ENCODE data around the gene GPSM3.
"Not testable (repeated sequence)": the region's sequence is repeated elsewhere in the genome, so short reads cannot be mapped to it uniquely, and the experiment has no call there.

Gene GPSM3, protein sequence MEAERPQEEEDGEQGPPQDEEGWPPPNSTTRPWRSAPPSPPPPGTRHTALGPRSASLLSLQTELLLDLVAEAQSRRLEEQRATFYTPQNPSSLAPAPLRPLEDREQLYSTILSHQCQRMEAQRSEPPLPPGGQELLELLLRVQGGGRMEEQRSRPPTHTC

DNA sequence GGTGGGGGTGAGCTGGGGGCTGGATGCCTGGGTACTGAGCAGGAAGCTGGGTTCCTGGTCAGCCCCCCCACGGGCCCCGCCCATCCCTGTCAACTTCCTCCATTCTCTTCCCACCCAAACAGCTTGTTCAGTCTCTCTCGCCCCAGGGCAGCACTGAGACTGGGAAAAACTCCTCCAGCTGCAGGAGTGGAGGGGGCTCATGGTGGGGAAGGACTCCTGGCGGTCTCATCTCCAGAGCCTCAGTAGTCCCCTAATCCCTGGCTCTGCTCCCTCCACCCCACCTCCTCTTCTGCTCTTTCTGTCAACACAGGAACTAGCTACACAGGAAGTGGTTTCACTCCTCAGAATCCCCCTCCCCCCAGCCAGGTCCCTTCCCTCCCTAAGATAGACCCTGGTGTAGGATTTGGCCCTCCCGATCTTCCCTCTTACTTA, at the start of gene GPSM3:
TSS of gene GPSM3 (minus strand) at position 36 of the 432 bp plus-strand sequence. CDS start 130 bp downstream, outside the sequence.
- DNase-seq, result peak; percentile 39 to 42

DNA sequence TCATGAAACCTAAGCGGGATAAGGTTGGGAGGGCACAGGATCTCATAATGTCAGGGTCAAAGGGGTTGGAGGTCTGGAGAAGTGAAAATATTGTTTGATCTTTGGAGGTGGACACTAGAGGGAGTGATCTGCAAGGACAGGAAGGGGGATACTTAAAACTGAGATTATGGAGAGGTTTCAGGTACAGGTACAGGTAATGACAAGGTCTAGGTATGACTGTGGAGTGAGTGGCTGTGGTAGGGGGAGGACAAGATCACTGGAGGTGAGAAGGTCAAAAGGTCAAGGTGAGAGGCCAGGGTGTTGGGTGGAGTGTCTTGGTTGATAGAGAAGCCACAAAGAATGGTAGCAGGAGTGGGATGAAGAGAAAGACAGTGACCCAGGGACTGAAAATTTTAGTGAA, 48.2 kb upstream of the GPSM3 start:
- DNase-seq, result no peak

DNA sequence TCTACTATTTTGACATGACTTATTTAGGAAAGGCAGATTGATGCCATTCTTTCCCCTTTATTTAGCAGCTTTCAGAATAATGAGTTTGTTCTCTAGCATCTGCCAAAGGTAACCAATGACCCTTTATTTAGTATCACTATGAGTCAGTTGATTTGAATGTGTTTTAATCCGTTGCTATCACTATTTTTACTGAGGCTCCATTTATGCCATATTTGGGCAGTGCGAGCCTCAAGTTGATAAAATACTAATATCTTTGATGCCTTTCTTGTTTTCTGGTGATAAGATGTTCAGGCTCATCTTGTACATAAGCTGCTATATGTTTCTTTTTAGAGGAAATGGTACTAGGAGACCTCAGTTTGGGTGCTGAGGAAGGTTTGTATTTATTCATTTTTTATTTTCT, 47.0 kb upstream of the GPSM3 start:
- no peak for DNase-seq

DNA sequence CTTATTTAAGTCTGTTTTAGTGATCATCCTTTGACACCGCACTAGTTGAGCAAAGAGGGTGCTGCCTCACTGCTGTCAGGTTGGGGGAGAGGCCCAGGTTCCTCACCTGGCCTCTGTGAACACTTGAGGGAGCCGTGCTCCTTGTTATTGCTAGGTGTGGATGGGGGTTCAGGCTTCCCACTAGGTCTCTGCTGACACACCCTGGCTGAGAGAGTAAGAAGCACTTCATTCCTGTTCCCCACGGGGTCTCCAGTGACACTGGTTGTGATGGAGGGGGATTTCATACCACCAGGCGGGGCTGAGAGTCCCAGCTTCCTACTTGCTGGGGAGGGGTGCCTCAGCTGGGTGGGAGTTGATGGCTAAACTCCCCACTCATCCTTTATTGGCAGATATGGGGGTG, 42.5 kb upstream of the GPSM3 start:
- DNase-seq, result no peak

DNA sequence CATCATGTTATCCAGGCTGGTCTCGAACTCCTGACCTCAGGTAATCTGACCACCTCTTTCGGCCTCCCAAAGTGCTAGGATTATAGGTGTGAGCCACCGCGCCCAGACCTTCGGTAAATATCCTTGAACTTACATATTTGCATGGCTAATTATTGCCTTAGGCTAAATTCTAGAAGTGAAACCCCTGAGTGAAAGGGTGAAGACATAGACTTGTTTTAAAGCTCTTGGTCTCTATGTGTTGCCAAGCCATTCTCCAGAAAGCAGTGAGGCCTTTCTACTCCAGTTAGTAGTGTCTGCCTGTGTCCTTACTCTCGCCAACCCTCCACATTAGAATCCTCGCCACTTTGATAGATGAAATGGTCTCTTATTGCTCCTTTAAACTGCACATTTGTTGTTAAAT, 34.0 kb upstream of the GPSM3 start:
- DNase-seq, result no peak

DNA sequence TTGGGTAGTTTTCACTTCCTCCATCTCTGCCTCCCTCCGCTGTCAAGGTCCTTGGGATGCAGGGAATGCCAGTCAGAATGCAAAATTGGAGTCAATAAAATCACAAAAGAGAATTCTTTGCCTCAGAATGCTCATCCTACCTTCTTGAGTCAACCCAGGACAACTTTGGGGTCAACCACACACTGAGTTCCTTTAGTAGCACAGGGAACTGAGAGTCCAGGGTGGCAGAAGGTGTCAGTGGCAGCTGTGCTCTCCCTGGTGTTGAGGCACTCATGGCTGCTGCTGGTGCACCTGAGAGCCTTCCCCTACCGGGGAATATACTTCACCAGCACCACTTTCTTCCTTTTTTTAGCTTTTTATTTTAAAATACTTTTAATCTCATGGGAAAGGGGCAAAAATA, 32.3 kb upstream of the GPSM3 start:
- no peak for DNase-seq

DNA sequence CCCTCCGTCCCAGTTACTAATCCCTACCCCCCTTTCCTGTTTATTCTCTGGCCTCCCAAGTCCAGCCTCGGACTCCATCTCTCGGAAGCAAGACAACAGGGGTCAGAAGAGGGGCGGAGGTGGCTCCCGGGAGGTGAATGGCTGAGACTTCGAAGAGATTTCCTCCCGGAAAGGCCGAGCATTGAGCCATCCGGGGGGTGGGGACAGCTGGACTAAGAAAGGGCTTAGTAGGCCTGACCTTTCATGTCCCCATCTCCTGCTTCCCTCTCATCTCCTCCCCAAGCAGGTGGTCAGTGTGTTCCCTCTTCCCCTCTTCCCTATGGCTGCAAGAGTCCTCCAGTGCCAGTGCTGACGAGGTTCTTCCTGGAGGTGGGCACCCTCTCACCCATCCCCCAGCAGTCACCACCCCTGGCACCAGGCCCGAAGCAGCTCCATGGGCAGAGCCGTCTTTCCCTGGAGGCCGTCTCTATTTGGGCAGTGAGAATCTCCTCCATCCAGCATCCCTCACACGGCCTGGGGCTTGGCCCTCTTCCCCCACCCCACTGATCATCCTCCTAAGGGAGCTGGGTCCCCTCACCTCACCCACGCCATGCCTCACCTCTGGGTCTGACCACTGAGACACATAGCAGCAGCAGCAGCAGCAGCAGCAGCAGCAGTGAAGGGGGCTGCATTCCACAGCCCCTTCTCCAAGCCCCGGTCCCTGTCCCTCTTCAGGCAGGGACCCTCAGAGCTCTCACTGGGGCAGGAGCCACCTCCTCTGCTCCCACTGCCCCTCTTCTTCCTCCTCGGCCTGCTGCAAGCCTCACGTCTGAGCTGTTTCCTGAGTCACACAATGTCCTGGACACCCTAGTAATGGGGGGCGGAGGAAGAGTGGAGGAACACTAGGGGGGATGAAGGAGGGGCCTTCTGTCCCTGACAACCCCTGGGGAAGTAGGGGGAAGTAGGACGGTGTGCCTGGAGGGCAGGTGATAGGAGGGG, 31.1 kb upstream of the GPSM3 start, which contains the start of gene NOTCH4:
TSS of gene NOTCH4 (minus strand) at position 810 of the 978 bp plus-strand sequence. CDS start at position 671, 139 bp downstream.
- no peak for DNase-seq

DNA sequence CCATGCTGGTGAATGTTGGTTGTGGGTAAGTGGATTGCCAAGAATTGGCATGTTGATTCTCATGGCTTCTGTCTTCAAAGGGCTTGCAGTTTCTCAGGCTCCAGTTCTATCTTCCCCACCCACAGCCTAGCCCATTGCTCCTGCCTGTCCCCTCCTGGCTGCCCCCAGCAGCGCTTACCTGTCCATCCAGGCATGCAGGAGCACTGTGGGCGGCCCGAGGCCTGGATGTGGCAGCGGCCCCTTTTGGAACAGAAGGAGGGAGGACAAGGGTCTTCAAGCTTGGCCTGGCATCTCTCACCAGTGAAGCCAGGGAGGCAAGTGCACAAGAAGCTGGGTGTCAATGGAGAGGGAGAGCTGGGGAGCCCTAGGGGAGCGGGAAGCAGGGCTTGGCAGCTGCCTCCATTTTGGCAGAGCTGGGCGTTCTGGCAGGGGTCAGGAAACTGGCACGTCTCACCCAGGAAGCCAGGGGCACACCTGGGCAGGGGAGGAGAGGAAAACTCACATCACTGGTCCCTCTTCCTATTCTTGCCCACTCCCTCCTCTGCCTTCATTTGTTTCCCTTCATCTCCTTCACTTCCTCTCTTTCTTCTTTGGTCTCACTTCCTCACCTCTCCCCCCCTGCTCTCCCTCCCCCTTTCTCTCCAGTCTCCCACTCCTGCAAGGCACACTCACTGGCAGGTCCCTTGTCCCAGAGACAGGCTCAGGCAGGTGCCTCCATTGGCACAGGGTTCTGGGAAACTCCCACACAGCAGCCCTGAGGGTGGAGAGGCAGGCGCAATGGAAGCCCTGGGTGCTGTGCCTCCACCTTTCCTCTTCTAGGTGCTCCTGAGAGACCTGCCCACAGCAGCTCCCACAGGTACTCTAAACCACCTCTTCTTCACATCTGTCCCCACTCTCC, 30.1 kb upstream of the GPSM3 start:
- DNase-seq, result no peak

DNA sequence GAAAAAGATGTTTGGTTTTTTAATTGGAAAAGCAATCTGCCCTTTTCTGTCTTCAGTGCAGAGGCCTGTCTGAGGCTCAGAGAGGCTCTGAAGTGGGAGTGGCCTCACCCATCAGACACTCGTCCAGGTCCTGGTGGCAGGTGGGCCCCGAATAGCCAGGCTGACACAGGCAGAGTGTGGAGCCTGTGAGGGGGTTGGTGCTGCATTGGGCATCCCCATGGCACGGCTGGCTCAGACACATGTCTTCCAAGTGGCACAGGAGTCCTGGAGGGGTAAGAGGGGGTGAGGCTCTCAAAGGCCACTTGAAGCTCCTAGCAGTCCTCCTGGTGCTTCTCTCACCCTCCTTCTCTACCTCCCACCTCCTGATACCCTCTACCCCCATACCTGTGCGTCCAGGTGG, 27.6 kb upstream of the GPSM3 start:
- DNase-seq, result no peak

DNA sequence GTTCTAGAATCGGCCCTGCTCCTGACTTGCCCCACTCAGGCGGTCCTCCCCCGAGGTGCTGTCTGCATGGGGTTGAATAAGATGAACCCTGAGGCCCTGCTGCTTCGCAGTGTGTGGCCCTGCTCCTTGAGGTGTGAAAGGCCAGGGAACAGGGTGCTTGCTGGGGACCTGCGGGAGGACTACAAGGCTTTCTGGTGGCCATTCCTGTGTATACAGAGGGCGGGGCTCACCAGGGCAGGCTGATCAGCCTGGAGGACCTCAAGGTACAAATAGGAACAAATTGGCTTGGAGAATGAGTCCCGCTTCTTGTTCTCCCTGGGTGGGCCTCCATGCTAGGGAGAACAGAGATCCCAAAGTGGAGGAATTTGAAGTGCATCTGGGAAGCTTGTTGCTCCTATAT, 25.7 kb upstream of the GPSM3 start:
- no peak for DNase-seq

DNA sequence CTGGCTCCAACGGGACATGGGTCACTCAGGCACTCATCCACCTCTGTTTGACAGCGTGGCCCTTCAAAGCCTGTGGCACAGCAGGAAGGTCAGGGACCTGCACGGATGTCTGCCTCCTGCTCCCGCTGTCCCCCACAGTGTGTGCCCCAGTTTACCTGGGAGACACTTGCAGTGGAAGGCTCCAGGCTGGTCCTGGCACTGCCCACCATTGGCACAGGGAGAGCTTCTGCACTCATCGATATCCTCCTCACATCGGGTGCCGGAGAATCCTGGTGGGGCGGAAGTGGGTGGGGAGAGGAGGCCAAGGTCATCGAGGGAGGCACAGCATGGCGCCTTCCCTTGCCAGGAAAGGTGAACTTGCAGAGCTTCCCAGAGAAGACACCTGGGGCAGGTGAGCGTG, 24.6 kb upstream of the GPSM3 start:
- DNase-seq, result no peak

DNA sequence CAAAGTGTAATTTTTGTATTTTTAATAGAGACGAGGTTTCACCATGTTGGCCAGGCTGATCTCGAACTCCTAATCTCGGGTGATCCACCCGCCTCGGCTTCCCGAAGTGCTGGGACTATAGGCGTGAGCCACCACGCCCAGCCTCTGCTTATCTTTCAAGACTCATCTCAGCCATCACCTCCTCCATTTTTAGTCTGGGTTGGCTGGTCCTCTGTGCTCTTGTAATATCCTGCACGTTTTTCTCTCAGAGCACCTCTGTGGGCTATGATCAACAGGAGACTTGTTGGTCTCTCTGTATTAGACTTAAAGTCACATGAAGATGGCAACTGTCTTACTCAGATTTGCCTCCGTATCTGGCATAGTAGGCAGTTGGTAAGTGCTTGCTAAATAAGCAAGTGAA, 23.8 kb upstream of the GPSM3 start:
- DNase-seq, result no peak

DNA sequence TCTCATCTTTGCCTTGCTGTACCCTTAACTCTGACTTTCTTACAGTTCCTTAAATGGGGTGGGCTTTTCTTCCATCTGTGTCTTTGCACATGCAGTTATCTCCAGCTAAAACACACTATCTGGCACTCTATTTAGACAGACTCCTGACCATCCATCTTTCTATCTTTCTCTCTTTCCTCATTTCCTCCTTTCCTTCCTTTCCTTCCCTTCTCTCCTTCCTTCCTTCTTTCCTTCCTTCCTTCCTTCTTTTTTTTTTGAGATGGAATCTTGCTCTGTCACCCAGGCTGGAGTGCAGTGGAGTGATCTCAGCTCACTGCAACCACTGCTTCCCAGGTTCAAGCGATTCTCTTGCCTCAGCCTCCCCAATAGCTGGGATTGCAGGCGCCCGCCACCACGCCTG, 23.2 kb upstream of the GPSM3 start:
- no peak for DNase-seq

DNA sequence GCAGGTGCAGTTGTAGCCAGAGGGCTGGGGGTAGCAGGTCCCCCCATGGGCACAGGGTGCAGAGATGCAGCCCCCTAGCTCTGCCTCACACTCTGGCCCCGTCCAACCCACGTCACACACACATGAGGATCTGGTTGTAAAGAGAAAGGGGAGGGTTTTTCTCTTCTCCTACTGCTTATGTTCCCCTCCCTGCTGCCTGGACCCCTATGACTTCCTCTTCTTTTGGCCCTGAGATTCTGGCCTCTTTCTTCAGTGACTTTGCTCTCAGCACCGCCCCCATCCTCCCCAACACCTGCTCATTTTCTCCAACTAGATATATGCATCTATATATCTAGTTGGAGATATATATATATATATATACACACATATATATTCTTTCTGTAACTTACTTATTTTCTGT, 21.7 kb upstream of the GPSM3 start:
- no peak for DNase-seq

DNA sequence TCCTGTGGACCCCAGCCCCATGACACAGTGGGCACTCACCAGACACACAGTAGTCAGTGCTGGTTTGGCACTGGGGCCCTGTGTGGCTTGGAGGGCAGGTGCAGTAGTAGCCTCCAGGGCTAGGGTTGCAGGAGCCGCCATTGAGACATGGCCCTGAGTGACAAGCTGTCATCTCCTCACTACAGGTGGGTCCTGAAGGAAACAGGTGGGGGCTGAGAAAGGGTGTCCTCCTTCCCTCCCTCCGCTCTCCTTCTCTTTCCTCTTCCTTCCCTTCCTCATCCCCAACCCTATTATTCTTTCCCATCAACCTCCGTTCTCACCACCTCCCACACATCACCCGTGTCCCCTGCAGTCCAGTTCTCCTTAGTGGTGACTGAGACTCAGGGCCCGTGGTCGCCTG, 21.2 kb upstream of the GPSM3 start:
- no peak for DNase-seq

DNA sequence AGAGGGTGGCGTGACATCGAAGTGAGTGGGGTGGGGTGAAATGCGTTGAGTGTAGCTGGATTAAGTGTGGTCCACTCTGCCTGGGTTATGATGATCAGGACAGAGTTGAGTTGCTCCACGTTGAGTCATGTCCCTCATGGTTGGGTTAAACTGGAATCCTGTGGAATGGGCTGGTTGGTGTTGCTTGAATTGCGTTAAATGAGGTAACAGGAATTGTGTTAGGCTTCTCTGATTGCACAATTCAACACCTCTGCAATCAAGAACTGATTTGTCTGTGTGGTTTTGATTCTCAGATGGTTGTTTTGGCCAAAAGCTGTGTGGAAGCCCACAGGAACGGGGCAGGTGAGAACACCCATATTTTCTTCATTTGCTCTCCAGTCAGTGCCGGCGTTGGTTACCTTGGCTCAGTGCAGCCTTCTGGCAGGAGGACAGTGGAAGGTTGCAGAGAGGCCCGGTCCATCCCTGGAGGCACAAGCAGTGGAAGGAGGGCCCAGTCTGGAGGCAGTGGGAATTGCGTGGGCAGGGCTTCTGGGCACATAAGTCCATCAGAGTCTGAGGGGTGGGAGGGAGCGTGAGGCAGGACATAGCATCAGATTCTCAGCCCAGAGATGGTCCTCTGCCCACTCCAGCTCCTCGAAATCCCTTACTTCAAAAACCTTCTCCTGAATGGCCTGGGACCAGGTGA, 19.8 kb upstream of the GPSM3 start:
- no peak for DNase-seq

DNA sequence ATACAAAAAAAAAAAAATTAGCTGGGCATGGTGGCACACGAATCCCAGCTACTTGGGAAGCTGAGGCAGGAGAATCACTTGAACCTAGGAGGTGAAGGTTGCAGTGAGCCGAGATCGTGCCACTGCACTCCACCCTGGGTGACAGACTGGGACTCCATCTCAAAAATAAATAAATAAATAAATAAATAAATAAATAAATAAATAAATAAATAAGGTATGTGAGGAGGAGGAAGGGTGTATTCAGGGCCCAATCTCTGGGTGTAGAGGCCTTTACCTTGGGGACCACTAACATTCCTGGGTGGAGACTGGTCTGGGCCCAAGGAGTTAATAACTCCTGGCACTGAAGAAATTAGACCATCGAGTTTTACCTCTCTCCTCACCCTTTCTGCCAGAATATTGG, 19.0 kb upstream of the GPSM3 start:
- not testable (repeated sequence) for DNase-seq

DNA sequence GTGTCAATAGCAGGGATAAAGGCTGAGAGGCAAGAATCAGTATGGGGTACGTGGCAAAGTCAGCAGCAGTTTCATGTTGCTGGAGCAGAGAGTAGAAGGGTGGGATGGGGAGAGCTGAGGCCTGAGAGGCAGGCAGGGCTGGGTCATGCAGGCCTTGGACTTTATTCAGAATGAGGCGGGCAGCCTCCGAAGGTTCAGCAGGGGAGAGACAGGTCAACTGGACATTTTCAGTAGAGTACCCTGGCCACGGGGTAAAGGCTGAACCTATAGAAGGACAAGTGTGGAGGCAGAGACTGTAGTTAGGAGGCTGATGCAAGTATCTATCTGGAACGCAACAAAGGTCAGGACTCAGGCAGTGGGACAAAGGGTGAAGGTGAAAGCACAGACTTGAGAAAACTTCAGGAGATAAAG, 17.8 kb upstream of the GPSM3 start:
- DNase-seq, result no peak

DNA sequence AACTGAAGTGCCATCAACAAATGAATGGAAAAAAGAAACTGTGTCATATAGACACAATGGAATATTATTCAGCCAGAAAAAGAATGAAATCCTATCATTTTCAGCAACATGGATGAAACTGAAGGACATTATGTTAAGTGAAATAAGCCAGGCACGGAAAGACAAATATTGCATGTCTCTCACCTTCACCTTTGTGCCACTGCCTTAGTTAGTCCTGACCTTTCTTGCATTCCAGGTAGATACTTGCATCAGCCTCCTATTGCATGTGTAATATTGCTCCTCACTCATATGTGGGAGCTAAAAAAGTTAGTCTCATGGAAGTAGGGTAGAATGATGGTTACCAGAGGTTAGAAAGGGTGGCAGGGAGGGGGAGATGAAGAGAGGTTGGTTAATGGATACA, 16.6 kb upstream of the GPSM3 start:
- DNase-seq, result no peak

DNA sequence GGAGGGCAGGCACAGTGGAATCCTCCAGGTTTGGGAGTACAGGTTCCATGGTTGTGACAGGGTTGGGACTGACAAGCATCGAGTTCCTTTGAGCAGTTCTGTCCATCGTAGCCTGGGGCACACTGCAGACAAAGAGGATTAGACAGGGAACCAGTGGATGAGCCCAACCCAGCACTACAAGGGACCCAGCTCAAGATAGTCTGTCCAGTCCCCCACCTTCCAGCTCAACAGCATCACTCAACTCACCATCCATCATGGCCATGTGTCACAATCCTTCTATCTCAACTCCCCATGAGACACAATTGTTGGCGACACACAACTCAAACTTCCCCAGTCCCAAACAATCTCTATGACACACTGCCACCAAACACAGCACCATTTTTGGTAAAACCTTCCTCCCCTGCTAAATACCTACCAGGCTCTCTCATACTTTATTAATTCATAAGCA, 11.8 kb upstream of the GPSM3 start:
- no peak for DNase-seq

DNA sequence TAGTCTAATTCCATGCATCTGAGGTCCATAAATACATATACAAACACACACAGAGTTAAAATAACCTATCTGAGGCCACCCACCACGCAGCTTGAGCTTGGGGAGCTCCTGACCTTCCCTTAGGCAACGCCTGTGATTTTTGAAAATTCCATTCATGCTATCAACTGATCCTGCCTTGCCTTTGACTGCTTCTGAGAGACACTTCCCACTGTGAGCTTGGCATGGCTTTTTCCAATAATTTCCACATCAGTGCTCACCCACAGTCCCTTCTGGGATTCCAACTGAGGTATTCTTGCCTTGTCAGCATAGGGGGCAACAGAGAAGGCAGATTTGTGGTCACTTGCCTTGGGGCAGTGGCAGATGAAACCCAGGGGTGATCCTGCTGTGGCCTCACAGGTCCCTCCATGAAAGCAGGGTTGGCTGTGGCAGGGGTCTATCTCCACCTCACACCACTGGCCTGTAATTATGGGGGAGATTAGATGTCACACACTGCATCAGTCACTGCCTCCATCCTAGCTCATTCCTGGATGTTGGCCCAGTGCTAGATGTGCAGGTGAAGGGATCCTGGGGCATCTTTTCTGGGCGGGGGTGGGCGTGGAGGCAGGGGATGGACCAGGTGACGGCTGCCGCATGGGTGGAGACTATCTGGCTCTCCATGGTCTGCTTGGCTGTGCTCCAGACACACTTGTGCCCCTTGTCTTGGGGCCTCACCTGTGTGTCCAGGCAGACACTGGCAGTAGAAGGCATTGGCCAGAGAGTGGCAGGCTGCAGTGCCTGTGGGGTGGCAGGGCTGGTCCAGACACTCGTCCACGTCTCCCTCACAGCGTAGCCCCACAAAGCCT, 11.2 kb upstream of the GPSM3 start:
- no peak for DNase-seq

DNA sequence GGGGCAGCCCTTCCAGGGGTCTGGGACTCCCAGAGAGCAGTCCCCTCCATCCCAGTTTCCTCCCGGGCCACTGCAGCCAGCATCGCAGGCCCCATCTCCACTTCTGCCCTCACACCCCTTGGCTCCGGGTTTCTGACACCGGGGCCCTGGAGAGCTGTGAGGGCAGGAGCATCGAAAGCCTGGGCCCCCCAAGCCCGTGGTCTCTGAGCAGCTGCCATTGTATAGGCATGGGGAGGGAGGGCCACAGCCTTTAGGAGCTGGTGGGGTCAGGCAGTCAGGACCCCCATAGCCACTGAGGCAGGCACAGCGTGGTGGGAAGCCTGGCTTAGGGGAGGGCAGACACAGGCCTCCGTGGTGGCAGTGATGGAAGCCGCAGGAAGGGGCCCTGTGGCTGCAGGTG, 9.7 kb upstream of the GPSM3 start:
- no peak for DNase-seq

Data from stimulated activated CD4-positive, alpha-beta T cell treated with anti-CD3 and anti-CD28 coated beads, Interleukin-4, amount 100 ng/mL, for 4 hours (primary cell).